Esophagus muscularis mucosa (tissue), 4 donors: ENCODE results near the gene ESYT2. TPM values are rescaled to one million over a fixed set of nuclear protein-coding genes. Genes with fewer than 3 reads are reported as not detected.

ENCODE experiments used
- DNase-seq: peaks from one replicate; pipeline ENCODE4 v3.0.0-alpha.2; 2017; ENCODE audit errors: extremely low spot score
- H3K27ac ChIP-seq, 4 donors: fragments of 200-600 bp; sonication (generic); replicated peaks in 1 of 4; 1 replicate in 3 of 4; 2 replicates in 1 of 4; pipeline ENCODE4 v1.5.1; 2016 to 2019; ENCODE audit warnings: mild to moderate bottlenecking in 1 of 4
- H3K27me3 ChIP-seq, 4 donors: fragments of 200-600 bp; sonication (generic); one replicate each; pipeline versions ENCODE4 v1.5.1 to v1.6.0; 2016 to 2019
- H3K36me3 ChIP-seq, 4 donors: fragments of 200-600 bp; sonication (generic); one replicate each; pipeline ENCODE4 v1.5.1; 2016 to 2019
- H3K4me1 ChIP-seq, 4 donors: fragments of 200-600 bp; sonication (generic); one replicate each; pipeline ENCODE4 v1.5.1; 2016 to 2019
- H3K4me3 ChIP-seq, 4 donors: fragments of 200-600 bp; sonication (generic); 1 replicate in 2 of 4; 2 replicates in 2 of 4; pipeline ENCODE4 v1.5.1; 2016 to 2019; ENCODE audit warnings: mild to moderate bottlenecking in 4 of 4, moderate library complexity in 1 of 4
- H3K9me3 ChIP-seq, 4 donors: fragments of 200-600 bp; sonication (generic); 1 replicate in 3 of 4; 2 replicates in 1 of 4; pipeline ENCODE4 v1.5.1; 2016 to 2019
- CTCF ChIP-seq, 3 experiments: fragments of 200-600 bp in 2 of 3; fragments of 450-650 bp in 1 of 3; sonication (generic) in 2 of 3; IDR thresholded peaks; one replicate each; pipeline ENCODE4 v1.5.1; 2017 to 2019; ENCODE audit warnings: antibody characterized with exemption in 3 of 3, mild to moderate bottlenecking in 2 of 3, moderate library complexity in 1 of 3
- EP300 ChIP-seq: sonication (generic); formaldehyde crosslinking; IDR thresholded peaks from one replicate; pipeline ENCODE4 v1.6.1; 2017; ENCODE audit warnings: antibody characterized with exemption
- POLR2A ChIP-seq: fragments of 450-650 bp; IDR thresholded peaks from one replicate; pipeline ENCODE4 v1.6.1; 2017; ENCODE audit warnings: antibody characterized with exemption, moderate library complexity, mild to moderate bottlenecking, low read depth
- POLR2AphosphoS5 ChIP-seq, 2 donors: sonication (generic); formaldehyde crosslinking; IDR thresholded peaks; one replicate each; pipeline ENCODE4 v1.6.1; 2017; ENCODE audit warnings: antibody characterized with exemption in 2 of 2
- WGBS: methylation state at CpG from one replicate; pipeline ENCODE4 v1.1.5; 2018; 5-methylcytosine and 5-hydroxymethylcytosine counted together
- intact Hi-C: fragments of 100-400 bp; cut with DNase I; formaldehyde crosslinking; loops from one replicate; pipeline ENCODE4 v1.15.1; 2023
- total RNA-seq, 4 donors: library from RNA; depleted of rRNA; stranded (reverse); fragments of >200 nt; gene quantifications; one replicate each; pipeline versions ENCODE4 v1.1.0 to v1.2.1, GENCODE V29; 2016

Gene ESYT2
- total RNA-seq, 4 donors from 2014 or later = 166 to 235 (median 202) TPM

- no peaks in the 10 kb centered on the region for H3K9me3 ChIP-seq
- no peaks in the 10 kb centered on the region for H3K36me3 ChIP-seq
- peaks cover 77 to 99% (median 96%) of the 10 kb centered on the region in 4 donors for H3K4me1 ChIP-seq
- H3K27ac ChIP-seq = peak overlapping the region; percentile 91 to 100 (median 94)
- no peak for TF ChIP-seq EP300
- TF ChIP-seq POLR2AphosphoS5 (IDR thresholded peaks at IDR 0.05) = no peak
- TF ChIP-seq CTCF (IDR thresholded peaks at IDR 0.05) = peak in 2 of 3 experiments; percentile 14 to 19
- TF ChIP-seq POLR2A = no peak
- no peaks in the 10 kb centered on the region for H3K27me3 ChIP-seq
- WGBS = 69% methylated on average over 2 of the region's 2 CpGs
- DNase-seq = peak; percentile 50
- peak overlapping the region in 3 of 4 donors; percentile 5 to 19 (median 14) for H3K4me3 ChIP-seq
- intact Hi-C loops = no loop called here
Measured at GRCh38 chr7:158816995-158817394, 12.3 kb downstream of the ESYT2 start.

DNA sequence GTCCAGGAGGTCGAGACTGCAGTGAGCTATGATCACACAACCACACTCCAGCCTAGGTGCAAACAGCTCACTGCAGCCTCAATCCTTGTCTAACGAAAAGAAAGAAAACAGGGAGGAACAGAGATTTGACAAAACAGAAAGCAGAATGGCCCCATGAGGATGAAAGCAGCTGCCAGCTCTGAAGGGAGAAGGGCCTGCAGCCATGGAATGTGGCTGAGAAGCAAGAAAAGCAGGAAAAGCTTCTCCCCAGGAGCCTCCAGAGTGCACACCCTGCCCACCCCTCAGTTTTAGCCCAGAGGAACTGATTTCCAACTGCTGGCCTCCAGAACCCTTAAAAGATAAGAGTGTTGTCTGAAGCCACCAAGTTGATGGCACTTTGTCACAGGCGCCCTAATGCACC lies 13.0 kb downstream of the ESYT2 start:
- 48% methylated on average over 3 of the region's 3 CpGs for WGBS
- intact Hi-C loops = no loop called here
- H3K9me3 ChIP-seq = no peaks in the 10 kb centered on the region
- peak overlapping the region in 3 of 4 donors; percentile 5 to 19 (median 14) for H3K4me3 ChIP-seq
- TF ChIP-seq EP300 (no peak), POLR2A (no peak), POLR2AphosphoS5 (IDR thresholded peaks at IDR 0.05) (no peak), CTCF (IDR thresholded peaks at IDR 0.05) (no peak)
- peak overlapping the region; percentile 91 to 100 (median 94) for H3K27ac ChIP-seq
- H3K27me3 ChIP-seq = no peaks in the 10 kb centered on the region
- DNase-seq = no peak
- no peaks in the 10 kb centered on the region for H3K36me3 ChIP-seq
- peaks cover 77 to 99% (median 96%) of the 10 kb centered on the region in 4 donors for H3K4me1 ChIP-seq

DNA sequence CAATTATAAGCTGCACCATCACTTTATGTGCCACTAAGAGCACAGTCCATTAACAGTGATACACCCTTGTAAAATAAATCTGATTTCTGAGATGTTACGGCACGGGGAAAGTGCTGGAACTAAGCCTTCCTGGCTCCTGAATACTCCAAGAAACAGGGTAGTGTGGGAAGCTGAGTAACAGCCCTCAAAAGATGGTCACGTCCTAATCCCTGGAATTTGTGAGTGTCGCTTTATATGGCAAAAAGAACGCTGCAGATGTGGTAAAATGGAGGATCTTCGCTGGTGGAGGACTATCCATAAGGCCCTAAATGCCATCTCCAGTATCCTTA lies 13.5 kb downstream of the ESYT2 start:
- H3K9me3 ChIP-seq = no peaks in the 10 kb centered on the region
- H3K27ac ChIP-seq = peak overlapping the region; percentile 91 to 100 (median 94)
- peak overlapping the region in 2 of 4 donors; percentile 14 to 19 for H3K4me3 ChIP-seq
- TF ChIP-seq POLR2AphosphoS5 (IDR thresholded peaks at IDR 0.05) (no peak), EP300 (no peak), POLR2A (no peak), CTCF (IDR thresholded peaks at IDR 0.05) (no peak)
- no peak for DNase-seq
- no peaks in the 10 kb centered on the region for H3K27me3 ChIP-seq
- H3K36me3 ChIP-seq = no peaks in the 10 kb centered on the region
- intact Hi-C loops = no loop called here
- 81% methylated on average over 6 of the region's 6 CpGs for WGBS
- H3K4me1 ChIP-seq = peaks cover 74 to 99% (median 96%) of the 10 kb centered on the region in 4 donors

- 31% methylated on average over 7 of the region's 7 CpGs for WGBS
- Histone ChIP-seq H3K9me3 (no peaks in the 10 kb centered on the region), H3K36me3 (no peaks in the 10 kb centered on the region), H3K27ac (peak overlapping the region; percentile 91 to 100 (median 94)), H3K27me3 (no peaks in the 10 kb centered on the region), H3K4me3 (no peak overlapping the region), H3K4me1 (peaks cover 68 to 99% (median 95%) of the 10 kb centered on the region in 4 donors)
- DNase-seq = no peak
- TF ChIP-seq CTCF (IDR thresholded peaks at IDR 0.05) = no peak
- no peak for TF ChIP-seq EP300
- TF ChIP-seq POLR2A = no peak
- TF ChIP-seq POLR2AphosphoS5 (IDR thresholded peaks at IDR 0.05) = no peak
- intact Hi-C loops = no loop called here
Measured at GRCh38 chr7:158815083-158815799, 14.1 kb downstream of the ESYT2 start.
